Neural cell (in vitro differentiated cells): ENCODE results near the gene SEC14L1.

Experiments used
- CTCF ChIP-seq: fragments of 450-650 bp; IDR thresholded peaks from 2 replicates; pipeline ENCODE4 v1.5.1; 2014; ENCODE audit warnings: antibody characterized with exemption, mild to moderate bottlenecking, moderate library complexity; ENCODE audit not compliant: poor library complexity, severe bottlenecking
- EZH2 ChIP-seq: fragments of 200-600, 300-800 bp; shearing (Covaris generic), sonication (generic); IDR thresholded peaks from 2 replicates; pipeline ENCODE4 v1.6.1; 2014; ENCODE audit warnings: antibody characterized with exemption, low read length, borderline replicate concordance, mild to moderate bottlenecking; ENCODE audit not compliant: insufficient read depth, poor library complexity, severe bottlenecking
- MXI1 ChIP-seq: fragments of 450-650 bp; conservative IDR thresholded peaks from 2 replicates; pipeline ENCODE4 v1.6.1; 2014; ENCODE audit warnings: antibody characterized with exemption, mild to moderate bottlenecking; ENCODE audit not compliant: poor library complexity, severe bottlenecking
- RAD21 ChIP-seq: fragments of 450-650 bp; conservative IDR thresholded peaks from 2 replicates; pipeline ENCODE4 v1.6.1; 2014; ENCODE audit warnings: antibody characterized with exemption, mild to moderate bottlenecking, moderate library complexity
- TF ChIP-seq, protein P1 (sequence below): IDR thresholded peaks from 2 replicates; pipeline ENCODE4 v1.6.1; 2012; ENCODE audit warnings: borderline replicate concordance

DNA sequence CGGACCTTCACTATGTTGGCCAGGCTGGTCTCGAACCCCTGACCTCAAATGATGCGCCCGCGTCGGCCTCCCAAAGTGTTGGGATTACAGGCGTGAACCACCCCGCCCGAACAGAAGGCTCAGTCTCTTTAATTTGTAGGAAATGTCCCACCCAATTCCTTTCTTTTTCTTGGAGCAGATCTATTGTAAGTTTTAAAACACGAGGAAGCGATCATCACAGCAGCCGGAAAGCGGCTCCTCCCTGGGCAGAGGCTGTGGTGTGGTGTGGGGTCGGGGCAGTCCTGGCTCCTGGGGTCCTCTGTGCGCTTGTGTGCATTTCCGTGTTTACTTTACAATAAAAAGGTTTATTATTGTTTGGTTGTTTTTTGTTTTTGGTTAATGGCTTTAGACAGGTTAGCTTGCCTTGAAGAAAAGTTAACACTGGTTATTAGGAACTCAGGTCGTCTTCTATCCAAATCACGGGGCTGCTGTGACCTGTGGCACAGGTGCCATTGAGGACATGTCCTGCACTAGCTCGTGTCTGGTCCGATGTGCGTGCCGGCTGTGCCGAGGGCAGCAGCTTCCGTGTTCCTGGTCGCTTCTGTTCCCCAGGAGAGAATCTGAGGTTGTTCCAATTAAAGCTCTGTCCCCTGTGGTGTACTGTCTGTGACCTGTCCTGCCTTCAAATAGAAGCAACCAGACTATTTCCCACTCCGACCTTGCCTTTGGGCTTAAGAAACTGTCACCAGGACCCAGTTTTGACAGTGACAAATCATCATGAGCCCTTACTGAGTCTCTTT is 83.1 kb downstream of the SEC14L1 start:
- TF ChIP-seq CTCF (no peak), RAD21 (no peak), MXI1 (no peak), EZH2 (no peak)
- TF ChIP-seq, protein P1, sequence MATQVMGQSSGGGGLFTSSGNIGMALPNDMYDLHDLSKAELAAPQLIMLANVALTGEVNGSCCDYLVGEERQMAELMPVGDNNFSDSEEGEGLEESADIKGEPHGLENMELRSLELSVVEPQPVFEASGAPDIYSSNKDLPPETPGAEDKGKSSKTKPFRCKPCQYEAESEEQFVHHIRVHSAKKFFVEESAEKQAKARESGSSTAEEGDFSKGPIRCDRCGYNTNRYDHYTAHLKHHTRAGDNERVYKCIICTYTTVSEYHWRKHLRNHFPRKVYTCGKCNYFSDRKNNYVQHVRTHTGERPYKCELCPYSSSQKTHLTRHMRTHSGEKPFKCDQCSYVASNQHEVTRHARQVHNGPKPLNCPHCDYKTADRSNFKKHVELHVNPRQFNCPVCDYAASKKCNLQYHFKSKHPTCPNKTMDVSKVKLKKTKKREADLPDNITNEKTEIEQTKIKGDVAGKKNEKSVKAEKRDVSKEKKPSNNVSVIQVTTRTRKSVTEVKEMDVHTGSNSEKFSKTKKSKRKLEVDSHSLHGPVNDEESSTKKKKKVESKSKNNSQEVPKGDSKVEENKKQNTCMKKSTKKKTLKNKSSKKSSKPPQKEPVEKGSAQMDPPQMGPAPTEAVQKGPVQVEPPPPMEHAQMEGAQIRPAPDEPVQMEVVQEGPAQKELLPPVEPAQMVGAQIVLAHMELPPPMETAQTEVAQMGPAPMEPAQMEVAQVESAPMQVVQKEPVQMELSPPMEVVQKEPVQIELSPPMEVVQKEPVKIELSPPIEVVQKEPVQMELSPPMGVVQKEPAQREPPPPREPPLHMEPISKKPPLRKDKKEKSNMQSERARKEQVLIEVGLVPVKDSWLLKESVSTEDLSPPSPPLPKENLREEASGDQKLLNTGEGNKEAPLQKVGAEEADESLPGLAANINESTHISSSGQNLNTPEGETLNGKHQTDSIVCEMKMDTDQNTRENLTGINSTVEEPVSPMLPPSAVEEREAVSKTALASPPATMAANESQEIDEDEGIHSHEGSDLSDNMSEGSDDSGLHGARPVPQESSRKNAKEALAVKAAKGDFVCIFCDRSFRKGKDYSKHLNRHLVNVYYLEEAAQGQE, result no peak
